HG02970 (cell line): ENCODE results near the gene TRAK2.
"Not testable (repeated sequence)": the region's sequence is repeated elsewhere in the genome, so short reads cannot be mapped to it uniquely, and the experiment has no call there.

Experiments
- ATAC-seq: cut with Tn5 transposase; IDR thresholded peaks from one replicate; pipeline ENCODE4 v1.9.1; 2021; ENCODE audit warnings: mild to moderate bottlenecking, moderate library complexity, moderate number of reproducible peaks; ENCODE audit not compliant: unreplicated experiment, low FRiP score

Gene TRAK2

GRCh38 chr2:201419057-201419635, 32.1 kb downstream of the TRAK2 start:
- ATAC-seq: no peak

DNA sequence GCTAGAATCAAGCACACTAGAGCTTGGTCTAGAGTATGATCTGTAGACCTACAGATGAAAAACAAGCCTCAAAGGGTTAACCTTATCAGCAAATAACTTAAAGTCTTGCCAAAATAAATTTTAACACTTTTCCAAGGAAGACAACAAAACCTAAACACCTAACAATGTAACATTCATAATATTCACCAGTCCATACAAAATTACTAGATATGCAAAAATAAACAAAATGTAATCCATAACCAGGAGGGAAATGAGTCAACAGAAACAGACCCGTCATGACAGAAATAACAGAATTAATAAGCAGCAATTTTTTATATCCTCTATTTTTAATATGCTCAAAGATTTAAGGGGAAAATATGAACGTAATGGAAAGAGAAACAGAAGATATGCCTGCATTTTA, 36.1 kb downstream of the TRAK2 start:
- ATAC-seq: no peak

- no peak for ATAC-seq
These were observed 36.9 kb downstream of the TRAK2 start for GRCh38 chr2:201414099-201415023.

- ATAC-seq: no peak
These were observed 37.7 kb downstream of the TRAK2 start for GRCh38 chr2:201413552-201413951.

GRCh38 chr2:201413143-201413542, 38.1 kb downstream of the TRAK2 start:
- no peak for ATAC-seq

GRCh38 chr2:201411421-201411820, 39.8 kb downstream of the TRAK2 start:
- ATAC-seq: no peak

DNA sequence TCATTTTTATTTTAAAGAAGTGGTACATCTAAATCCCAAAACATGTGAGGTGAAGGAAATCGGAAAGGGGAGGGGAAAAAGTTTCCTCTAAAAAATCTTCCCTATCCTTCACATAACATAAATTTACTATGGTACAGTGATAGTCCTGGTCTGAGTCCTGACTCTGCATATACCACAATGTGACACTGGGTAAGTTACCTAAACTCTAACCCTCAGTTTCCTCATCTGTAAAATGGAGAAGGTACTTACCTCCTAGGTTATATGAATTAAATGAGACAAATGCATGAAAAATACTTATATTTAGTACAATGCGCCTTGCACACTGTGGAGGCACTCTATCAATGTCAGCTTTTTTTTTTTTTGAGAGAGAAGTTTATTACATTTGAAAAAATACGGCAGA, 42.3 kb downstream of the TRAK2 start:
- ATAC-seq: no peak

DNA sequence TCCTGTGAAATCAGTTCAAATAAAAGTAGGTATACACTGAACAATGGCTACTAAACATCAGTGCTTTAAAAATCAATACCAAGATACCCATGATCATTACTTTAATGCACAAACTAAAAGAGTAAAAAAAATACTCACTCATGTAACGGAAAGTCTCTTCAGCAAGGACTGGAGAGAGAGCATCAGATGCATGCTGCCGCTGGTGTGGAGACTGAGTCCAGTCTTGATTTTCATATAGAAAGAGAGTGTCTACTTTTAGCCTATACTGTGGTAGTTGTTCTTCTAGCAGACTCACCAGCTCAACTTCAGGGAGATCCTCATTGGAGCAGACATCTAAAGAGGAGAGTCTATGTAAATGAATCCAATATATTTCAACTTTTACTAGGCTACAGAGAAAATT, 44.0 kb downstream of the TRAK2 start:
- no peak for ATAC-seq

GRCh38 chr2:201406077-201406662, 45.1 kb downstream of the TRAK2 start:
- no peak for ATAC-seq

DNA sequence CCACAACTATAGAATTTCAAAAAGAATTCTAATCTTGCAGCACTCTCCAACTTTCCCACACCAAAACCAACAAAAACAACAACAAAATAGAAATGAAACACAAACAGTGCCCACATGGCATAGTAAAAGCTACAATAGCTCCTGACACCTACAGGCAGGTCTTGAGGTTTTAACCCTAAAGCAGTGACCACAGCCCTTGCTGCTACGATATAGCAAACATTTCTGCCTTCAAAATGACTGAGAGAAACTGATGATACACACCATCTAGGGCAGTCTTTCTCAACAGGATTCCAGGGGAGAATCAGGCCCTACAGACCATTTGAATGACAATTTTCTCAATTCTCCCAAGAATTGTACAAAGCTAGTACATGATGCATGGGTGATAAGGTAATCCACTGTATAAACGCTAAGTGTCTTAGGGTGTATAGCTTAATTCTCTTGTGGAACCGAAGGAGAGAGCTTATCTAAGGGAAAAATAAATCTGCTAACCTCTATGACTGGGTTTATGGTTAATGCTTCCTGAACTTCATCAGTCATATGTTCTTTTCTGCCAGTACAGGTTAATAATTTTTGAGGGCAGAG, 46.5 kb downstream of the TRAK2 start:
- no peak for ATAC-seq

DNA sequence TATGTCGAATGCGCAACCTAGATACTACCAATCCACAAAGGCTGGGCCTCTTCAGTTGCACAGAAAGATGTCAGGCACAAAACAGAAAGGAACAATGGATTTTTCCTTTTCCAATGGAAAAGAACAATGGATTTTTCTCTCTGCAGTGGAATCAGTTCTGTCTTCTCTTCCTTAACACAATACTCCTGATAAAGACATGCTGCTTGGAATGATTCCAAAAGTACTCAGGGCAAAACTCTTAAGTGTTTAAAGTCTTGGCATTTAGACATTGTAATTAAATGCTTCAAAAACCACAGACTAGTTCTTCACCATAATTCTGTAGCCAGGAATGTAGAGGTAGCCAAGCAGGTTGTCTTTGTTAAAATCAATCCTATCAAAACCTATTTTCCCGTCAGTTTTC, 47.4 kb downstream of the TRAK2 start:
- no peak for ATAC-seq

- ATAC-seq: no peak
These were observed 48.4 kb downstream of the TRAK2 start for GRCh38 chr2:201402651-201403562.

DNA sequence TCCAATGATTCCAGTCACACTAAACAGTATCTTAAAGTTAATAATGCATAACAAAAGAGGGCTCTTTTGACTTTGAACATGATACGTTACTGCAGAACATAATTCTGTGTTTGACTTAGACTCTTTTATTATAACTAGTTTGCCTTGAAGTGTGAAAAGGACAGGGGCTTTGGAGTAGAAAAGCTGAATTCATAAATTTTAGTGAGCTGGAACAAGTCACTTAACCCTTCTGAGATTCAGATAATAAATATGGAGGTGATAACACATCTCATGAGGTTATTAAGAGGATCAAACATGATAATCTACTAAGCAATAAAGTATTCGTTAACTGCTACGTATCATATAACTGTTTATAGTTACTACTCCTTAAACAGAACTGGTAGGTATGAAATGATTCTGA, 49.4 kb downstream of the TRAK2 start:
- no peak for ATAC-seq

GRCh38 chr2:201396595-201396994, 54.7 kb downstream of the TRAK2 start:
- ATAC-seq: no peak

- ATAC-seq: no peak
These were observed 68.1 kb downstream of the TRAK2 start for GRCh38 chr2:201383136-201383535.

DNA sequence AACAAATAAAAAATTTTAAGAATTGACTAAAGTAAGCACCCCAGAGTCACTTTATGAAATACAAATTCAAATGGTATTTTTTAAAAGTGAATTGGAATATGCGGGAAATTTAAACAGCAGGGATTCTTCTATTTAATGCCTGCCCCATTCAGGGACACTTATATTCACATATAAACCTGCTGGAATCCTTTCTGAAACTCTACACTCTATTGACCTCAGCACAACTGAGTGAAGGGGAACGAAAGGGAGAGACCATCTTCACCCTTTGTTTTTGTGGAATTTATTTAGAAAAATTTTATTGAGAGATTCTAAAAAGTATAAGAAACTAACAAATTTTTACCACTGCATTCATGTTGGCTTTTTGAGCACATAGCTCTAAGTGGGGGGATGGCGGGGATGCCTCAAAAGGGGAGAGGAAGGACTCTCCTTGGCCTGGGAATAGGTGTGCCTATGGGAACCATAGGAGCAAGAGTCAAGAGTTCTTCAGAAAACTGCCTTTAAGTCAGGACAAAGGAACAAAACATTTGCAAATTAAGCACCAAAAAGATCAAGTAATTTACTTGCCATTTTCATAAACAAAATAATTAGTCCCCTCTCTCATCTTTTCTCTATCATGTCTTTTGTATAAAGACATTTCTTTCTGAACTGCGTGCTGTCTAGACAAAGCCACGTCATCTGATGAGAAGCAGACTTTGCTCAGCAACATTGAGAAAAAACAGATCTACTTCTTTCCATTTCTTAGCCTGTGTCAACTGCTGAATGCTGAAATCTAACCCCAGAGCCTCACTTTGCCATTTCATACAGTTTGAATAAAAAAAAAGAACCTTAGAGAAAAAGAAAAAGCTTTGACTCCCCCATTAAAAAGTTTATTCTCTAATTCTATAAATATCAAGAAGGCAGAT, 72.5 kb downstream of the TRAK2 start:
- no peak for ATAC-seq

DNA sequence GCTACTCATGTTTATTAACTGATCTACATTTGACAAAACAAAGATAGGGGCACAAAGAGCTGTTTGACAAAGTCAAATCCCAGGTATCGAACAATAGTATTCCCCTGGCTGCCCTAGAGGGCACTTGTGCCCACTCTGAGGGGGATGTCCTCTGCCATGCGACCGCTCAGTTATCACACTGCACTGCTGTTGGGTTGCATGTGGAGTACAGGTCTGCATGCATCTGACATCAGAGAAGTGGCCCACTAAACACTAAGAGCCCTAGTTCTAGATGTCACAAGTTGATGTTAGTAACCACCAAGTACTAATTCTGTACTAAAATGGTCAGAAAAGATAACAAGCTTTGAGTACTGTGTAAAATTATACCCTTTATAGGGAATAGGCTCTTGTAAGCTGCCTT, 74.0 kb downstream of the TRAK2 start:
- ATAC-seq: no peak

GRCh38 chr2:201369775-201370174, 81.5 kb downstream of the TRAK2 start:
- ATAC-seq: no peak

- not testable (repeated sequence) for ATAC-seq
These were observed 81.9 kb downstream of the TRAK2 start for GRCh38 chr2:201369318-201369717.
